ENCODE results near the gene SMYD3. TPM values are rescaled to one million over a fixed set of nuclear protein-coding genes. Genes with fewer than 3 reads are reported as not detected.

The SMYD3 gene
- total and polyA plus RNA-seq, 11 donors: 6.3 to 12.1 (median 9.5) TPM

DNA sequence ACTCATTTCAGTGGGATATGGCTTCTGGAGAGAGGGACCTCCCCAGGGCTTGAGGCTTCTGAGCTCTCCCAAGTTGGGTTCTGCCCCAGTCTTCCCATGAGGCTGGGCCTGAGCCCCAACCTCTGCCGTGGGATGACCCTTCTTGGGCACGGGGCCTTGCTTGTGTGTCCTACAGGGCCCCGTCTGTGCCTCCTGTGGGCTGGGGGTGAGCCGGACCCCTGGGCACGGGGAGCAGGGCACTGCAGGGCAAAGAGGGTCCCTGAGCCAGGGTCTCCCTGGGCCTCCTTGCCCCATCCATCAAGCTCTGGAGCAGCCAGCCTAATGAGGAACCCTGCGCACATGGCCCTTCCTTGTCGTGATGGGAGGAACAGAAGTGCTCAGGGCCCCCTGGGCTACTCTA, 5.2 kb upstream of the SMYD3 start:
- intact Hi-C loops (cut with DNase I): no loop called here
- 87 to 98% (median 92%) methylated on average over 6 to 7 of the region's 7 CpGs for WGBS, 4 donors
- H3K27ac ChIP-seq: no peak overlapping the region
- TF ChIP-seq, protein P1, sequence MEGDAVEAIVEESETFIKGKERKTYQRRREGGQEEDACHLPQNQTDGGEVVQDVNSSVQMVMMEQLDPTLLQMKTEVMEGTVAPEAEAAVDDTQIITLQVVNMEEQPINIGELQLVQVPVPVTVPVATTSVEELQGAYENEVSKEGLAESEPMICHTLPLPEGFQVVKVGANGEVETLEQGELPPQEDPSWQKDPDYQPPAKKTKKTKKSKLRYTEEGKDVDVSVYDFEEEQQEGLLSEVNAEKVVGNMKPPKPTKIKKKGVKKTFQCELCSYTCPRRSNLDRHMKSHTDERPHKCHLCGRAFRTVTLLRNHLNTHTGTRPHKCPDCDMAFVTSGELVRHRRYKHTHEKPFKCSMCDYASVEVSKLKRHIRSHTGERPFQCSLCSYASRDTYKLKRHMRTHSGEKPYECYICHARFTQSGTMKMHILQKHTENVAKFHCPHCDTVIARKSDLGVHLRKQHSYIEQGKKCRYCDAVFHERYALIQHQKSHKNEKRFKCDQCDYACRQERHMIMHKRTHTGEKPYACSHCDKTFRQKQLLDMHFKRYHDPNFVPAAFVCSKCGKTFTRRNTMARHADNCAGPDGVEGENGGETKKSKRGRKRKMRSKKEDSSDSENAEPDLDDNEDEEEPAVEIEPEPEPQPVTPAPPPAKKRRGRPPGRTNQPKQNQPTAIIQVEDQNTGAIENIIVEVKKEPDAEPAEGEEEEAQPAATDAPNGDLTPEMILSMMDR (IDR thresholded peaks at IDR 0.05): no peak
- TF ChIP-seq POLR2A (IDR thresholded peaks at IDR 0.05): no peak
- H3K27me3 ChIP-seq: no peaks in the 10 kb centered on the region
- peaks cover 0 to 41% (median 28%) of the 10 kb centered on the region in 12 donors for H3K9me3 ChIP-seq
- no peak overlapping the region for H3K4me3 ChIP-seq
- ATAC-seq: no peak
- peaks cover 0 to 6% (median 0%) of the 10 kb centered on the region in 12 donors for H3K4me1 ChIP-seq
- no peak for DNase-seq
- H3K36me3 ChIP-seq: no peaks in the 10 kb centered on the region

DNA sequence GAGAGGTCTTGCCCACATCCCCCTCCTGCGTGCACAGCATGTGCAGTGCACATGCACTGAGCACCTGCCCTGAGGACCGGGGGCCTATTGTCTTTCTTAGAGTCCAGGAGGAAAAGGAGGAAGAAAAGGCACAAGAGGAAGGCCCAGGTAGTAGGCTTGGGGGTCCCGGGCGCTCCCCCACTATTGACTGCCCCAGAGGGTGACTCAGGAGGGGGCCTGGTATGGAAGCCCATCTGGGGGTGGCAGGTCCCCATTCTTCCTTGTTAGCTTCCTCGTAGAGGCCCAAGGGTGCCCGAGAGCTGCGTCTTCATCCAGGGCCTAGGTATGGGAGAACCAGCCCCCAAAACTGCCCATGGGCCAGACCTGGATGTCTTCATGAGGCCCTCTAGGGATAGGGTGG, 4.1 kb upstream of the SMYD3 start:
- 94 to 99% (median 97%) methylated on average over 6 to 7 of the region's 7 CpGs for WGBS, 4 donors
- Histone ChIP-seq H3K27ac (no peak overlapping the region), H3K27me3 (no peaks in the 10 kb centered on the region), H3K4me1 (peaks cover 0 to 10% (median 3%) of the 10 kb centered on the region in 12 donors), H3K36me3 (no peaks in the 10 kb centered on the region), H3K4me3 (no peak overlapping the region), H3K9me3 (peaks cover 0 to 31% (median 22%) of the 10 kb centered on the region in 12 donors)
- intact Hi-C loops (cut with DNase I): no loop called here
- TF ChIP-seq, protein P1 (IDR thresholded peaks at IDR 0.05): no peak
- TF ChIP-seq POLR2A (IDR thresholded peaks at IDR 0.05): no peak
- ATAC-seq: no peak
- no peak for DNase-seq

DNA sequence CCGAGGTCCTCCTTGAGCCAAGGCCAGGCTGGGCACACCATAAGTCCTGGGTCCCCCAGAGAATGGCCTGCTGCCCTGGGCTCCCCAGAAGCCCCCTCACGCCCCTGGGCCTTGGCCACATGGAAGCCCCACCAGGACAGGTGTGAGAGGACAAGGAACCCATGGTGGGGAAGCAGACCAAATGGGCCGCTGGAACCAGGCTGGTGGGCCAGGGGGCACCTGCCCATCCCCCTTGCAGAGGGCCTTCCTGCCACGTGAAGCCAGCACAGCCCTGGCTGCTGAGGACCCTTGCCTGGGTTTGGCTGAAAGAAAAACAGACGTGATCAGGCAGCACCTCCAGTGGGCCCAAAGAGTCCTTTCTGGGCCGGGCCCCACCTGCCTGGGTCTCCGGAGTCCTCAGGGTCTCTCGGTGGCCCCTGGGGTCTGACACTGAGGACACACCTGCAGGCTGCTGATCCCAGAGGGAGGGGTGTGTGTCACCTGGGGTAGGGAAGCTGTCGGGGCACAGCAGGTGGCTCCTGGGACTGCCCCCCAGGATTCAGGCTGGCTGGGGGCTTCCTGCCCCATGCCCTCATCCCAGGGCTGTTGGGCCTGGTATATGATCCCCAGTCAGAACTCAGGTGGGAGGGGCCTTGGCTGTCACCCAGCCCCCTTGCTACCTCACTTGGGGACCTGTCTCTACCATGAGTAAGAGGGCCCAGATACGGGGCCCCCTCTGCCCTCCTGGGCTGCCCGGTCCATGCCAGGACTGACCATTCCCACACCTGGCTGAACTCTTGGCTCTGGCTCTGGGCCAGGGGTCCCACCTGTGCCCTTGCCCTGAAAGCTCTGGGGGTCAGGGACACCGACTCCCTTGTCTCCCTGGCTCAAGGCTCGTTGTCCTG, 3.3 kb upstream of the SMYD3 start:
- Histone ChIP-seq H3K27me3 (no peaks in the 10 kb centered on the region), H3K36me3 (no peaks in the 10 kb centered on the region), H3K27ac (no peak overlapping the region), H3K9me3 (peaks cover 0 to 23% (median 15%) of the 10 kb centered on the region in 12 donors), H3K4me1 (peaks cover 0 to 16% (median 7%) of the 10 kb centered on the region in 12 donors), H3K4me3 (no peak overlapping the region)
- DNase-seq (no peak), ATAC-seq (no peak)
- TF ChIP-seq POLR2A (IDR thresholded peaks at IDR 0.05): no peak
- TF ChIP-seq, protein P1 (IDR thresholded peaks at IDR 0.05): no peak
- intact Hi-C loops (cut with DNase I): no loop called here
- WGBS, 4 donors: 91 to 97% (median 94%) methylated on average over 7 to 13 of the region's 13 CpGs

DNA sequence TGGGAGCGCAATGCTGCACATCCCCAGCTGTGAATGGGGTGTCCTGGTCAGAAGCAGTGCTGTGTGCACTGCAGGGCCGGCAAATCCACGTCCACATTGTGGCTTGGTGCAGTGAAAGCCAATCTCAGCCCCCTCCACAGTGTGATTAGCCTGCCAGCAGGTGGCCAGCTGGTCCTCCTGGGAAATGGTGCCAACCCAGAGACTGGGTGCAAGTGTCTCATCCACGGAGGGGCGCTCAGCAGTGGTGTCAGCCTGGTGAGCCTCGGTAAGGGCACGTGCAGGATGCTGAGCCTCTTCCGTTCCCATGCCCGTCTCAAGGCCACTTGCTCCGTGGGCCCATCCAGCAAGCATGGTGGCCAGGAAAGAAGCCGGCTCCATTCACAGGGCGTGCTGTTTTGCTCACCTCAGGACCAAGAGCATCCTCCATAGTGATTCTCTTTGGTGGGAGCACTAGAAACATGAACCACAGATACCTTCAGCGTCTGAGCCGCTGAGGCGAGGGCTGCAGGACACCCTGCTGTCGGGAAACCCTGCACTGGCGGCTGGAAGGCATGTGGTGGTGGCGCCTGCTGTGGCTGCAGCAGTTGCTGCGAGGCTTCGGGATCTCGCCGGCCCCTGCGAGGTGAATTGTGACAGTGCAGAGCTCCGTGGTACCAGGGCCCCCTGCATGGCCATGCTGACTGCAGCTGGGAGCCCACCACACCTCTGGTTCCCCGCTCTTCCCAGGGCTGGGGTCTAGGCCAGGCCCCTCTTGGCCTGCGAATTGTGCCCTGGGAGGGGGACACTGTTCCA, 2.0 kb upstream of the SMYD3 start:
- intact Hi-C loops (cut with DNase I): loop anchor here in 4 of 10 donors (5.0 to 10.0 kb wide), 4 partner anchors 58 to 246 kb away; partner anchors contain the start of genes CNST (in 1 of the 4) and TFB2M (in 1 of the 4)
- no peak overlapping the region for H3K4me3 ChIP-seq
- WGBS, 4 donors: 89 to 93% (median 91%) methylated on average over 19 to 26 of the region's 26 CpGs
- H3K27me3 ChIP-seq: no peaks in the 10 kb centered on the region
- no peak overlapping the region for H3K27ac ChIP-seq
- H3K9me3 ChIP-seq: peaks cover 0 to 10% (median 2%) of the 10 kb centered on the region in 12 donors
- DNase-seq (no peak), ATAC-seq (no peak)
- H3K36me3 ChIP-seq: no peaks in the 10 kb centered on the region
- peaks cover 0 to 16% (median 7%) of the 10 kb centered on the region in 12 donors for H3K4me1 ChIP-seq
- no peak for TF ChIP-seq POLR2A (IDR thresholded peaks at IDR 0.05)
- TF ChIP-seq, protein P1 (IDR thresholded peaks at IDR 0.05): no peak

Data from heart left ventricle (tissue), 16 donors.